Testis (tissue), 3 donors: ENCODE measurements around the gene AGXT. TPM values are rescaled to one million over a fixed set of nuclear protein-coding genes. Genes with fewer than 3 reads are reported as not detected.

ENCODE experiments used
- DNase-seq: peaks from one replicate; pipeline ENCODE4 v3.0.0-alpha.2; 2019
- H3K27ac ChIP-seq, 2 donors: fragments of 200-600 bp; sonication (generic); one replicate each; pipeline ENCODE4 v1.5.1; 2019
- H3K27me3 ChIP-seq: fragments of 200-600 bp; sonication (generic); one replicate; pipeline ENCODE4 v1.5.1; 2019
- H3K36me3 ChIP-seq: fragments of 200-600 bp; sonication (generic); one replicate; pipeline ENCODE4 v1.5.1; 2017; ENCODE audit warnings: low read depth; ENCODE audit errors: missing control alignments
- H3K4me1 ChIP-seq: fragments of 200-600 bp; sonication (generic); one replicate; pipeline ENCODE4 v1.5.1; 2019
- H3K4me3 ChIP-seq, 2 donors: fragments of 200-600 bp; sonication (generic); one replicate each; pipeline ENCODE4 v1.5.1; 2017 to 2019
- H3K9me3 ChIP-seq: fragments of 200-600 bp; sonication (generic); one replicate; pipeline ENCODE4 v1.5.1; 2017
- POLR2A ChIP-seq: fragments of 450-650 bp; IDR thresholded peaks from one replicate; pipeline ENCODE4 v1.6.1; 2017; ENCODE audit warnings: antibody characterized with exemption, mild to moderate bottlenecking, moderate library complexity
- WGBS, 2 donors: methylation state at CpG; one replicate each; pipeline ENCODE4 v1.1.5; 2018; 5-methylcytosine and 5-hydroxymethylcytosine counted together
- intact Hi-C: fragments of 100-400 bp; cut with DNase I; formaldehyde crosslinking; loops from one replicate; pipeline ENCODE4 v1.15.1; 2023; ENCODE audit warnings: low total_unique reads
- polyA plus RNA-seq: library from polyadenylated mRNA; stranded (reverse); fragments of 350-450 nt; fragmentation: Illumina TruSeq; extraction: RNeasy Lipid Tissue Mini Kit (QIAGEN cat#74804); gene quantifications from one replicate; pipeline ENCODE4 v1.2.3, GENCODE V29; 2014; ENCODE audit warnings: low read depth, low replicate concordance; ENCODE audit not compliant: insufficient read depth
- total RNA-seq, 2 donors: library from RNA; depleted of rRNA; stranded (reverse); fragments of >200 nt; gene quantifications; one replicate each; pipeline ENCODE4 v1.2.3, GENCODE V29; 2016
- TF ChIP-seq, protein P1 (sequence below), 3 experiments: fragments of 450-650 bp in 2 of 3; fragments of 200-600 bp in 1 of 3; sonication (generic) in 1 of 3; IDR thresholded peaks; one replicate each; pipeline ENCODE4 v1.5.1; 2016 to 2019; ENCODE audit warnings: antibody characterized with exemption in 3 of 3, mild to moderate bottlenecking in 2 of 3, moderate library complexity in 1 of 3

AGXT gene
- total and polyA plus RNA-seq, 3 donors from 2014 or later = 0.24 to 0.51 TPM; not detected in 1

DNA sequence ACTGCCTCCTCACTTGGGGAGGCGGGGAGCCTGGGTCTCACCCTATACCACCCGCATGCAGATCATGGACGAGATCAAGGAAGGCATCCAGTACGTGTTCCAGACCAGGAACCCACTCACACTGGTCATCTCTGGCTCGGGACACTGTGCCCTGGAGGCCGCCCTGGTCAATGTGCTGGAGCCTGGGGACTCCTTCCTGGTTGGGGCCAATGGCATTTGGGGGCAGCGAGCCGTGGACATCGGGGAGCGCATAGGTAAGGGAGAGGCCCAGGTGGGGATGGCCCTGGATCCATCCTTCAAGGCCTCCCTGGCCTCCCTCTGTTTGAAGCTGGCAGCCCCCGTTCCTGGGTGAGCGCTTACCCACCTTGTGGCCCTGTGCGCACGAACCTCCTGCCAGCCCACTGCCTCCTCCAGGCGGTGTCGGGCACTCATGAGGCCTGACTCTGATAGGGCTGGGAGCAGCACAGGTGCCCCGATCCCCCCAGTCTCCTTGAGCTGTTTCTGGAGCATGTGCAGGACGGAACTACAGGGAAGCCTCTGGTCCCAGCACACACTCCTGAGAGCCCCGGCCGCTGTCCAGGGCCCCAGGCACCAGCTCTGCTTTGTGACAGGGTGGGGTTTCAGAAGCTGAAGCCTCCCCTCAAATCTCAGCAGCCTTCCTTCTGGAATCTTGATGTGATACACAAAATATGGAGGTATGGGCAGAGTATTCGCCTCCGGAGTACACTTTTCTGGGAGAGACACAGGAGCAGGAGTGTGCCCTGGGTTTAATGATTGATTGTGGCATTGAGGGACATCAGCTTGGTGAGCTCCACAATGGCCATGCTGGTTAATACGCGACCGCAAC, 708 bp downstream of the AGXT start:
- peaks cover 15% of the 10 kb centered on the region for H3K4me1 ChIP-seq
- no peak overlapping the region for H3K27ac ChIP-seq
- intact Hi-C loops = no loop called here
- WGBS, 2 donors = 92 to 96% methylated on average over 12 to 25 of the region's 25 CpGs
- H3K27me3 ChIP-seq = no peaks in the 10 kb centered on the region
- no peak overlapping the region for H3K4me3 ChIP-seq
- TF ChIP-seq, protein P1, sequence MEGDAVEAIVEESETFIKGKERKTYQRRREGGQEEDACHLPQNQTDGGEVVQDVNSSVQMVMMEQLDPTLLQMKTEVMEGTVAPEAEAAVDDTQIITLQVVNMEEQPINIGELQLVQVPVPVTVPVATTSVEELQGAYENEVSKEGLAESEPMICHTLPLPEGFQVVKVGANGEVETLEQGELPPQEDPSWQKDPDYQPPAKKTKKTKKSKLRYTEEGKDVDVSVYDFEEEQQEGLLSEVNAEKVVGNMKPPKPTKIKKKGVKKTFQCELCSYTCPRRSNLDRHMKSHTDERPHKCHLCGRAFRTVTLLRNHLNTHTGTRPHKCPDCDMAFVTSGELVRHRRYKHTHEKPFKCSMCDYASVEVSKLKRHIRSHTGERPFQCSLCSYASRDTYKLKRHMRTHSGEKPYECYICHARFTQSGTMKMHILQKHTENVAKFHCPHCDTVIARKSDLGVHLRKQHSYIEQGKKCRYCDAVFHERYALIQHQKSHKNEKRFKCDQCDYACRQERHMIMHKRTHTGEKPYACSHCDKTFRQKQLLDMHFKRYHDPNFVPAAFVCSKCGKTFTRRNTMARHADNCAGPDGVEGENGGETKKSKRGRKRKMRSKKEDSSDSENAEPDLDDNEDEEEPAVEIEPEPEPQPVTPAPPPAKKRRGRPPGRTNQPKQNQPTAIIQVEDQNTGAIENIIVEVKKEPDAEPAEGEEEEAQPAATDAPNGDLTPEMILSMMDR (IDR thresholded peaks at IDR 0.05) = no peak
- TF ChIP-seq POLR2A = no peak
- no peaks in the 10 kb centered on the region for H3K9me3 ChIP-seq
- no peak for DNase-seq
- H3K36me3 ChIP-seq = no peaks in the 10 kb centered on the region

DNA sequence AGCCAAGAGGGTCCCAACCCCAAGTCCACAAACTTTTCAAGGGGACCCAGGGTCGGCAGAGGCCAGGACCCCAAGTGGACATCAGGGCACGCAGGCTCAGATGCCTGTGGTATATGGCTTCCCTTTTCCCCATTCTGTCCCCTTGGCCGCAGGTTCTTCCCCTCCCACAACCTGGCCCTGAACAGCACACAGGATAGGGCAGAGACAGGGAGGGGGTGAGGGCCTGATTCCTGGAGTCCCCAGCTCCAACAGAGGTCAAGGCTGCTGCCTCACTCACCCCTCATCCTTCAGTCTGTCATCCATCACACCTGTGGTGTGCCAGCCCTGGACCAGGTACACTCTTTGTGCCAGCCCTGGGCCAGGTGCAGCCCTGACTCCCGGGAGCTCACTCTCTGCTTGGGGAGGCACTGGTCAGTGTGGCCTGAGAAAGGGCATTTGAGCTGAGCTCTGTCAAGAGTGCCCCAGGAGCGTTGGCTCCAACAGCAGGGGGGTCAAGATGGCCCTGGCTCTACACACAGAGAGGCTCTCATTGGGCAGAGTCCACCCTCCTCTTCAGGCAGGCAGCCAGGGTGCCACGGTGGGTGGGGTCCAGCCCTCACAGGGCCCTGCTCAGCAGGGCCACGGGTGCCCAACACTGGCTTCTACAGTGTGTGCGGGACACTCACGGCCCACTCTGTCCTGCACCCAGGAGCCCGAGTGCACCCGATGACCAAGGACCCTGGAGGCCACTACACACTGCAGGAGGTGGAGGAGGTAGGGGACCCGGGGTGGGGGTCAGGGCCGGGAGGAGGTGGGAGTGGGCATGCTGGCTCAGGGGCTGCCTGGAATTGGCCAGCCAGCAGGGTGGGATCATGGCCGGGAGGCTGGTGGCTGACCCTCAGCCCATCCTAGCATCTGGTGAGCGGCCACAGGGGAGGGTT, 1.6 kb downstream of the AGXT start:
- TF ChIP-seq, protein P1 (IDR thresholded peaks at IDR 0.05) = no peak
- no peak for TF ChIP-seq POLR2A
- Histone ChIP-seq H3K9me3 (no peaks in the 10 kb centered on the region), H3K36me3 (no peaks in the 10 kb centered on the region), H3K27me3 (no peaks in the 10 kb centered on the region), H3K4me3 (no peak overlapping the region), H3K4me1 (peaks cover 14% of the 10 kb centered on the region), H3K27ac (no peak overlapping the region)
- no peak for DNase-seq
- intact Hi-C loops = no loop called here
- 89 to 94% methylated on average over 11 to 15 of the region's 15 CpGs for WGBS, 2 donors

DNA sequence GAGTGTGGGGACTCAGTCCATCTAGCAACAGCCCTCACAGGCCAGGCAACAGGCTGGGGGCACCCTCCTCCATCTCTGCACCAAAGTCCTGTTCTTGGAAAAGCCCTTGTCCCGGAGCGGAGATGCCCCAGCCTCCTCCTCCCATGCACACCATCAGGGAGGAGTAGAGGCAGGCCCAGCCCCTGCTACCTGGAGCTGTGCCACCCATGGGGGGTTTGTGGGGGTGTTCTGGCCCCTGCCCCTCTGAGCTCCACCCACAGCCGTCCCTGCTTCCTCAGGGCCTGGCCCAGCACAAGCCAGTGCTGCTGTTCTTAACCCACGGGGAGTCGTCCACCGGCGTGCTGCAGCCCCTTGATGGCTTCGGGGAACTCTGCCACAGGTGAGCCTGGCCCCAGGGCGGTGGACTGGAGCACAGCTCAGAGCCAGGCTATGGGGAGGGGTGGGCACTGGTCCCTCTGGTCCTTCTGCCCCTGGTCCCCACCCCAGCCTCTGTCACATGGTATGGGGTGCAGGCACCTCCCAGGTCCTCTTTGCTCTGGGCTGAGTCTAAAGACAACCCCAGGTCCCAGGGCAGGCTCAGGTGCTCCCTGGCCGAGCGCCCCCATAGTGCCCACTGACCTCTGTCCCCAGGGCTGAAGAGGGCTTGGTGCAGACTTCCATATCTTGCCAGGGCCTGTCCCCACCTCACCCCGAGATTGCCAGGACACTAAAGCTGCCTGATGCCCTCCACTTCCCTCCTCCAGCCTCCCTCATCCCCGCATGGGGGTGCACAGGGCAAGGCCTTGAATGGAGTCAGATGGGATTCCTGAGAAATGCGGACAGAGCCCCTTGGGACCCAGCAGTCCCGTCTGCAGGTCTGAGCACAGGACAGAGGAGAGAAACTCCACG, 2.7 kb downstream of the AGXT start:
- Histone ChIP-seq H3K27ac (no peak overlapping the region), H3K4me1 (peaks cover 10% of the 10 kb centered on the region), H3K27me3 (no peaks in the 10 kb centered on the region), H3K36me3 (no peaks in the 10 kb centered on the region), H3K4me3 (no peak overlapping the region), H3K9me3 (no peaks in the 10 kb centered on the region)
- 84 to 94% methylated on average over 9 to 16 of the region's 16 CpGs for WGBS, 2 donors
- intact Hi-C loops = no loop called here
- no peak for DNase-seq
- TF ChIP-seq, protein P1 (IDR thresholded peaks at IDR 0.05) = no peak
- no peak for TF ChIP-seq POLR2A

DNA sequence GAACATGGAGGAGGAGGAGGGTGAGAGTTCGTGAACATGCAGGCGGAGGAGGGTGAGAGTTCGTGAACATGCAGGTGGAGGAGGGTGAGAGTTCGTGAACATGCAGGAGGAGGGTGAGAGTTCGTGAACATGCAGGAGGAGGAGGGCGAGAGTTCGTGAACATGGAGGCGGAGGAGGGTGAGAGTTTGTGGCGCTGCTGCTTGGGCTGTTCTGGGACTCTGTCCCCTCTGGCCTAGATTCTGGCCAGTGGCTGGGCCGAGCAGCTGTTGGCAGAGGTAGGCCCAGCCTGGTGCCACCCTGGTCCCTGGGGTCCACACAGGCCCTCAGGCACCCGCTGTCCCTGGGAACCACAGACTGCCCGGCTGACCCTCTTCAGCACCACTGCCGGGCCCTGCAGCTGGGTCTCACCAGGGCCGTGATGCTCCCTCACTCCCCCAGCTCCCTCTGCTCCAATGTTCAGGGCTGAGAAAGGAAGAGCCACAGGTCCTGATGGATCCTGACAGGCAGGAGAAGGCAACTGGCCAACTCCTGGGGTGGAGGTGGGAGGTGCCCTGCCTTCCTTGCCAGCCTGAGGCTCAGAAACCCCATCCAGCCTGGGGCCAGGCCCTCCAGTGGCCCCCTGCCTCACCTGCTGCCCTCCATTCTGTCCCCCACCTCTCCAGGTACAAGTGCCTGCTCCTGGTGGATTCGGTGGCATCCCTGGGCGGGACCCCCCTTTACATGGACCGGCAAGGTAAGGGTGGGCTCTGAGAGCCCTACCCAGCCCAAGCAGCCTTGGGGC, 3.9 kb downstream of the AGXT start:
- intact Hi-C loops = no loop called here
- Histone ChIP-seq H3K36me3 (no peaks in the 10 kb centered on the region), H3K4me1 (peaks cover 10% of the 10 kb centered on the region), H3K4me3 (no peak overlapping the region), H3K9me3 (no peaks in the 10 kb centered on the region), H3K27me3 (no peaks in the 10 kb centered on the region), H3K27ac (no peak overlapping the region)
- TF ChIP-seq POLR2A = no peak
- TF ChIP-seq, protein P1 (IDR thresholded peaks at IDR 0.05) = no peak
- 83 to 88% methylated on average over 10 to 17 of the region's 17 CpGs for WGBS, 2 donors
- no peak for DNase-seq
